Activated CD4-positive, alpha-beta T cell treated with anti-CD3 and anti-CD28 coated beads, Interleukin-2, Interleukin-6, amounts not matched to agents 100 ng/mL and 50 ng/mL, durations not matched to agents 16 hours and 8 hours (primary cell): ENCODE measurements around the gene BHLHE40.
A peak's percentile ranks its signal among the peaks of the same experiment; 100 is the strongest.

Source experiments
- DNase-seq: peaks from one replicate; pipeline ENCODE4 v3.0.0-alpha.2; 2020

Gene BHLHE40

DNA sequence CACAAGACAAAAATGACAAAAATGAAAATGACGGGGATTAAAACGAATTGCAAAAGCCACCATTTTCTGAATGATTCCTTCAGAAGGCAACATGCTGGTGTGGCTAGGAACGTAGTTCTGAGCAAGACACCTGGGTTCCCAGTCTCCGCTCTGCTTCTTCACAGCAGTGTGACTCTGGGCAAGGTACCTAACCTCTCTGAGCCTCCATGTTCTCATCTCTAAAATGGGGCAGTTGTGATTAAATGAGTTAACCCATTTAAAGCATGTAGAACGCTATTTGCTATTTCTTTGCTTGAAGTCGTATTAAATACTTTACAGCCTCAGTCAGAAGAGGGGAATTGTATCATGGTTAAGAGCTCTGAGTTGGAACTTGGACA, 23.6 kb downstream of the BHLHE40 start:
- DNase-seq: no peak

- no peak for DNase-seq
Observed at GRCh38 chr3:5004319-5005152, 25.3 kb downstream of the BHLHE40 start.

GRCh38 chr3:5005367-5005766, 26.1 kb downstream of the BHLHE40 start:
- DNase-seq: no peak

- DNase-seq: peak; percentile 95
Observed at GRCh38 chr3:5006755-5007202, 27.5 kb downstream of the BHLHE40 start.

DNA sequence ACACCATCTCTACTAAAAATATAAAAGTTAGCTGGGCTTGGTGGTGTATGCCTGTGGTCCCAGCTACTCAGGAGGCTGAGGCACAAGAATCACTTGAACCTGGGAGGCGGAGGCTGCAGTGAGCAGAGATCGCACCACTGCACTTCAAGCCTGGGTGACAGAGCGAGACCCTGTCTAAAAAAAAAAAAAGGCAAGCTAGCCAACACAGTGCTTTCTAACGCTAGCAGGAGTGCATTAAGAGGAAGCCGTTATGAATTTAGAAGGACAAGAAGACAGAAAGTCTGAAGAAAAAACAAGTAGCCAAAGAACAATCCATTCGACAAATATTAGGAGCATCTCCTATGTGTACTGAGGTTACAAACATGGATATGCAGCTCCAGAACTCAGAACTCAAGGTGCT, 28.6 kb downstream of the BHLHE40 start:
- no peak for DNase-seq

DNA sequence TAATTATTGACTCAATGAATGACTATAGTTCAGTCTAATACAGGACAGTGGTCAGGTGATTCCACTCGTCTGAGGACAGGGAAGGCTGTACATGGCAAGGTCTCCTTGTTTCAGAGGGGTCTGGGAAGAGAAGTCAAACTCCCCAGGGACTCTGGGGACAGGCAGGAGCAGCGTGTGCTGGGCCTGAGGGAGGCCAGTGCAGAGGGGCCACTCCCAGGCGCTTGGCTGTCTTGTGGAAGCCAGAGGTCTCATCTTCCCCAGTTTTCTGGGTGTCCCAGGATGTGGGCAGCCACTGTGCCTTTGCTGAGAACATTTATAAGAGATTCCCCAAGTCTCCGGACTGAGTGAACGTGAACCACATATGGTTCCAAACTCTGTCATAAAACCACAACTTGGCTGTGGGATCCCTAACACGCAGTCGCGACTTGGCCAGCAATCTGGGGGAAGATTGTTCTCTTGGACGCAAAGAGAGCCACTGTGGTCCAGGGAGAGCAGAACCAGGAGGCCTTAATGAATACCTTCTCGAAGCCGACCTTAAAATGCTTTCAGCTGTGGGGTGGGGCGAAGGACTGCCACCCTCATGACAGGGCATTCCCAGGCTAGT, 30.4 kb downstream of the BHLHE40 start:
- no peak for DNase-seq

DNA sequence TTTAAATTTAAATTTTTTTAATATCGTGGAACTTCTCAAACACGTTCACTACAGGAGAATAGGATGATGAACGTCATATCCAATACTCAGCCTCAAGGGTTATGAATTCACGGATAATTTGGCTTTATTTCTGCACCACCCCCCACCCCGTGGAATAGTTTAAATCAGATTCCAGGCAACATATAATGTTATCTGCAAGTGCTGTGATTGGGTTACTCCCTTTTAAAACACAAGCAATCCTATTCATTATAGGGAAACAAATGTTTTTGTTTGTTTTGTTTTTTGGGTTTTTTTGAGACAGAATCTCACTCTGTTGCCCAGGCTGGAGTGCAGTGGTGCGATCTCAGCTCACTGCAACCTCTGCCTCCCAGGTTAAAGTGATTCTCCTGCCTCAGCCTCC, 30.9 kb downstream of the BHLHE40 start:
- DNase-seq: no peak

- no peak for DNase-seq
Observed at GRCh38 chr3:5010706-5011554, 31.7 kb downstream of the BHLHE40 start.

DNA sequence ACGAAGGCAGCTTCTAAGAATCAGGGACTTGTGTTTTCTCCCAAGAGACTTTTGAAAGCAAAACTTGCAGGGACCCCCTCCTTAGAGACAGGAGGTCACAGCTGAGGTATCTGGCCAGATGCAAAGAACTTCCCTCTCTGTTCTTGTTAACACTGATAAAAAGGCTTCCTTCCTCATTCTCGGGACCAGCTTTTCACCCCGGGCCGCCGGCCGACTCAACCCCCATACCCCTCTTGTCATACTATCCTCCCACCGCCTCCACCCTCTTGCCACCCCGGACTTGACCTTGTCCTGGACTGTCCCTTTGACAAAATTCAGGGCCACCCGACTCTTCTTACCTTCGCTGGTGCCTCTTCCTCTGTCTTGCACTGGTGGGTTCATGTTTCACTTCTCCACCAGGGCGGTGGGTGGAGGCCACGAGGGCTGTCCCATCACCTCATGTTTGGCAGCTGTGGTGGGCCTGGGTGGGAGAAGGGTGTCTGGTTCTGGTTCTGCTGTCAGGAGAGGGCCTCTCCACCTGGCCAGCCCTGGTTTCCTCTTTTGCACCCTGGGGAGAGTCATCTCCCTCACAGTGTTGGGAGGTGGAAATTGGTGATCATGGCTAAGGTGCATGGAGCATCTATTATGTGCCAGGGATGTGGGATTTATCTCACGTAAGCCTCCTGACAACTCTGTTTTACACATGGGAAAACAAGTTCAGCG, 32.5 kb downstream of the BHLHE40 start:
- no peak for DNase-seq

GRCh38 chr3:5012367-5012766, 33.1 kb downstream of the BHLHE40 start:
- DNase-seq: no peak

DNA sequence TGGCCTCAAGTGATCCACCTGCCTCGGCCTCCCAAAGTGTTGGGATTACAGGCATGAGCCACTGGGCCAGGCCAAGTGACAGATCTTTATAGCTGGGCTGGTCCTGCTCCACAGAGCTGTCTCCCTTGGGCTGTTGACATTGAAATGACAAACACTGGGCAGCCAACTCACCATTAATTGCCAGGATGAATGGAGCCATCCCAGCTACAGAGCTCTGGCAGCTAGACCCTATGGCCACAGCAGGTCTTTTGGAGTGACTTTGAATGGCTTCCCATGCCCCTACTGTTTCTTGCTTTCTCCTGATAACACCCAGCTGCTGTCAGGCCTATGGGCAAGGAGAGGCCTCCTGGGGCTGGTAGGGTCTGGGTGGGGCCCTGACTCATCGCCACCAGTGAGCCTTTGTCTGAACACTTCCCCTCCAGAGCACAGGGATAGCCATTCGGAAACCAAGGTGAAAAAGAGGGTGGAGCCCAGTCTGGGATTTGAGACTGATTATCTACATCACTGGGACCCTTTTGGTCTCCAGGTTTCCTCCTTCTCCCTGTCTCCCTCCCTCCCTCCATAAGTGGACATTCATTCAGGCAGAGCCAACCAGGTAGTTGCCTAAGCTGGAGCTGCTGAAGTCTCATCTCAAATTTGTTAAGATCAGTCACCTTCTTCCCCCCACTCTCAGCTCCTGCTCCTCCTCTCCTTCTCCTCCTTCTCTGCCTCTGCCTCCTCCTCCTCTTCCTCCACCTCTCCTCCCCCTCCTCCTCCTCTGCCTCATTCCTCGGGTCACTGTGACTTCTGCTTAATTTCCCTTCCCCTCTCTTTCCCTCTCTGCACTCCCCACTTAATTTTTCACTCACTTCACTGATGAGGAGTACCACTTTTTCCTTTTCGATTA, 34.0 kb downstream of the BHLHE40 start:
- no peak for DNase-seq

GRCh38 chr3:5014391-5014790, 35.2 kb downstream of the BHLHE40 start:
- no peak for DNase-seq

- no peak for DNase-seq
Observed at GRCh38 chr3:5015056-5015455, 35.8 kb downstream of the BHLHE40 start.

DNA sequence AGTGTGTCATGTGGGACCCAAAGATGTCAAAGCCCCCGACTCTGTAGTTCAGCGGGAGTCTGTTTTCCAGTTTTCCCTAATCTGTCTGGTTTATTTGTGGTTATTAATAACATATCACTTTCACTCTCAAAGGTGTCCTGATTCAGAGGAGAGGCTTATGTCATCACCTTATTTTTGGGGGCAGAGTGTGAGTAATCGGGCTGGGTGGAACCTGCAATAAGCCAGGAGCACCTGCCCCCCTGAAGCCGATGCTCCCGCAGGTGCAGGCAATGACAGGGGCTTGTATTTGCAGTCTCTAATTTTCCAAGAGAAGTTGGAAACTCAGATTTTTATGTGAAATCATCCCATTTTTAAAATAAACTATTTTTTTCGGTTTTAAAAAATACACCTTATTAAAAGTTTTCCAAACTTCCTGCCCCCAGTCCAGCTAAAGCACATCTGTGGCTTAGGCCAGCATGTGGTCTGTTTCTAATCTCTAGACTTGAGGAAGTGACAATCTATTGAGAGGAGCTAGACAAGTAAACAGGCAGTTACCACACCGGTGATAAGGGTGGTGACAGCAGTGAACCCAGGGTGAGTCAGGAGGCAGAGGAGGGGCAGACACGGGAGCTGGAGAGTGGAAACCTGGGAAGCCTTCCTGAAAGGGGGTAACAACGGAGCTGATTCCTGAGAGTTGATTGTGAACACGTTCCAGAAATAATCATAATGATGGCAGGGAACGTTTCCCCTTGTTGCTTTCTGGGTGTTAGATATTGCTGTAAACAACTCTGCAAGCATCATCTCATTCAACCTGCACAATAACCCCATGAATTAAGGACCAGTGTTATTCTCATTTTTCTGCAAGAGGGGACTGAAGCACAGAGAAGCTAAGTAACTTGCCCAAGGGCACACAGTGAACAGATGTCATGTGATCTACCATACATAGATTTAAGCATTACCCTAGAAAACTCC, 37.2 kb downstream of the BHLHE40 start:
- DNase-seq: peak; percentile 67

DNA sequence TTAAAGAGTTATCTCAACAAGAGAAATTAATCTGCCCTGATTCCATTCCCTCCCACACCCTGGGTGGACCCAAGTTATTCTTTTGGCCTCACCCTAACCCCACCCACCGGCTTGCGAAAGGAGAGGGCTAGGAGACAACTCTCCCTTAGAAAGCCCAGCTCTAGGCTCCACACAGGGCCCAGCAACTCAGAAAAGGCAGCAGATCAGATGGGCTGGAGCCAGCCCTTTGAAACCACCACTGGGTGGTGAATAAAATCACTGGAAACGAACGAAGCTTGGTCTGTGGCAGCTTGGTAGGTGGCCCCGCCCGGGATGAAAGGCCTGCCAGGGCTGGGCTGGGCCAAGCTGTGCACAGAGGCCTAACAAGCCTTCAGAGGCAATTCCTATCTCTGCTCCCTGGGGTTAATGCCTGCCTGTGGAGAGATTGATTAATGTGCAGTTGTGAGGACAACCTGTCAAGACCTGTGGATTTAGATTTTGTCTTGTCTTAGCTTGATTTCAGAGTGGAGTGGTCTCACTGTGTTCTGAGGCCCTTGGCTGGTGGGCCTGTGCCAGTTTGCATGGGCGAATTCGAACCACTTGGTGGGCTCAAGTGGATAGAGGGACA, 38.8 kb downstream of the BHLHE40 start:
- DNase-seq: no peak

DNA sequence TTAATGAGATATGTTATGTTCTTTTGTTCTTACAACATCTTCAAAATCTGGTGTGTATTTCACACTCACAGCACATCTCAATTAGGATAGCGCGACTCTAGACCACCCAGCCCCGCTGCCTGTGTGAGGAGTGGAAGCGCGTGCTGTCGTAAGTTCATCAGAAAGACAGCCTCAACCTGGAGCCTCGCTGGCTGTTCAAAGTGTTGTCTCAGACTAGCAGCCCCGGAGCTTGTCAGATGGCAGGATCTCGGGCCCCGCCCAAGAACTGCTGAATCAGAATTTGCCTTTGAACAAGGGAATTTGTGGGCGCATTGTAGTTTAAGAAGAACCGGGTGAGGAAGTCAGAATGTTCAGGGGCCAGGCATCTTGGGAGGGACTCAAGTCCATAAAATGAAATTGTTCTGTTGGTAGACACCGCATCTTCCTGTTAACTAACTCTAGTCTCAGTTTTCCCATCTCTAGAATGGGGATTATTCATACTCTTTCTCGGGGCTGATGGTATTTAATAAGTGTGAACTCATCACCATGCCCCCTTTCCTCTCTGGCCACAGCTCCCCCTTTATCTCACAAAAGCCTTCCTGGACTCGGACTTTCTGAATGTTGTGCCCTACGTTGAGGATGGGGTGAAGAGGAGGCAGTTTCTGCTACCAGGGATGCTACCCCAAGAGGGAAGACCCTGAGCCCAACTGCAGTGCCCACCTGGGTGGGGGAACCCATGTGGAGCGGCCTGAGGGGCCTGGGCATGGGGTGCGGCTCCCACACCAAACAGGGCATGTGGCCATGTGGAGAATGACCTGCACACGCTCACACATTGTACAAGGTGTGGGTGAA, 40.4 kb downstream of the BHLHE40 start:
- DNase-seq: peak; percentile 88

- no peak for DNase-seq
Observed at GRCh38 chr3:5020242-5020722, 41.0 kb downstream of the BHLHE40 start.

- DNase-seq: peak; percentile 80
Observed at GRCh38 chr3:5021116-5022092, 42.2 kb downstream of the BHLHE40 start.
